HEK293 (cell line): ENCODE data around the gene TGFB2.

ENCODE experiments used
- BCL11A ChIP-seq: fragments of 450-650 bp; formaldehyde crosslinking; IDR thresholded peaks from 2 replicates; pipeline ENCODE4 v1.5.1; 2016; ENCODE audit warnings: low read depth, missing biosample characterization, missing genetic modification characterization
- GLI4 ChIP-seq: fragments of 450-650 bp; formaldehyde crosslinking; IDR thresholded peaks from 2 replicates; pipeline ENCODE4 v1.5.1; 2016; ENCODE audit warnings: missing biosample characterization, missing genetic modification characterization
- ZNF513 ChIP-seq: fragments of 450-650 bp; IDR thresholded peaks from 2 replicates; pipeline ENCODE4 v1.5.1; 2018; ENCODE audit warnings: missing biosample characterization, missing genetic modification characterization
- ZNF707 ChIP-seq: fragments of 450-650 bp; formaldehyde crosslinking; IDR thresholded peaks from 2 replicates; pipeline ENCODE4 v1.5.1; 2016; ENCODE audit warnings: missing biosample characterization, missing genetic modification characterization

GRCh38 chr1:218482683-218483082, 137.5 kb downstream of the TGFB2 start:
- no peak for TF ChIP-seq GLI4 (tag by site-specific recombination)
- TF ChIP-seq BCL11A (tag by site-specific recombination), result no peak
- no peak for TF ChIP-seq ZNF707 (tag by site-specific recombination)
- TF ChIP-seq ZNF513 (tag by site-specific recombination), result no peak
